DOHH2 (cell line): Measurements from ENCODE around the gene IL27RA.
A peak's percentile ranks its signal among the peaks of the same experiment; 100 is the strongest.

Experiments
- H3F3A ChIP-seq: fragments of 200-600 bp; sonication (generic), shearing (Covaris generic); 2 replicates; pipeline ENCODE4 v1.6.0; 2016; ENCODE audit warnings: antibody characterized with exemption, mild to moderate bottlenecking; ENCODE audit not compliant: control insufficient read depth, insufficient read depth
- H3K27ac ChIP-seq: fragments of 200-600 bp; sonication (generic); 2 replicates; pipeline ENCODE4 v1.5.1; 2014; ENCODE audit warnings: low read depth, mild to moderate bottlenecking, low read length, moderate library complexity
- H3K27me3 ChIP-seq: fragments of 200-600 bp; sonication (generic); 2 replicates; pipeline ENCODE4 v1.6.1; 2014; ENCODE audit warnings: mild to moderate bottlenecking, low read length, mixed read lengths; ENCODE audit not compliant: control insufficient read depth
- H3K36me3 ChIP-seq: fragments of 200-600 bp; sonication (generic); 2 replicates; pipeline ENCODE4 v1.6.1; 2014; ENCODE audit warnings: mild to moderate bottlenecking, low read length, moderate library complexity, mixed read lengths; ENCODE audit not compliant: control insufficient read depth
- H3K4me1 ChIP-seq: fragments of 200-600 bp; sonication (generic); 2 replicates; pipeline ENCODE4 v1.6.1; 2014; ENCODE audit warnings: mild to moderate bottlenecking, low read length, mixed read lengths; ENCODE audit not compliant: control insufficient read depth
- H3K4me2 ChIP-seq: fragments of 200-600 bp; sonication (generic); 2 replicates; pipeline ENCODE4 v1.6.0; 2014; ENCODE audit warnings: mild to moderate bottlenecking, low read length, moderate library complexity
- H3K4me3 ChIP-seq: fragments of 200-600 bp; sonication (generic); 2 replicates; pipeline ENCODE4 v1.5.1; 2014; ENCODE audit warnings: mild to moderate bottlenecking, low read length, mixed read lengths
- H3K79me2 ChIP-seq: fragments of 200-600 bp; sonication (generic); 2 replicates; pipeline ENCODE4 v1.6.1; 2014; ENCODE audit warnings: mild to moderate bottlenecking, low read length, mixed read lengths; ENCODE audit not compliant: control insufficient read depth
- H3K9me2 ChIP-seq: fragments of 200-600 bp; sonication (generic); replicated peaks from 2 replicates; pipeline ENCODE4 v1.6.1; 2014; ENCODE audit warnings: mild to moderate bottlenecking, low read length, mixed read lengths; ENCODE audit not compliant: control insufficient read depth
- H3K9me3 ChIP-seq: fragments of 200-600 bp; sonication (generic); 2 replicates; pipeline ENCODE4 v1.6.1; 2014; ENCODE audit warnings: antibody characterized with exemption, low read length, mixed read lengths; ENCODE audit not compliant: control insufficient read depth, insufficient read depth
- H4K20me1 ChIP-seq: fragments of 200-600 bp; sonication (generic); 2 replicates; pipeline ENCODE4 v1.6.0; 2014; ENCODE audit warnings: low read depth, mild to moderate bottlenecking, antibody characterized with exemption, low read length, moderate library complexity; ENCODE audit not compliant: control insufficient read depth, insufficient read depth
- CTCF ChIP-seq: fragments of 200-600 bp; sonication (generic); IDR thresholded peaks from one replicate; pipeline ENCODE4 v1.5.1; 2014; ENCODE audit warnings: antibody characterized with exemption, mild to moderate bottlenecking, low read depth, low read length; ENCODE audit not compliant: poor library complexity, severe bottlenecking
- EZH2phosphoT487 ChIP-seq: fragments of 200-600 bp; sonication (generic); IDR thresholded peaks from 2 replicates; pipeline ENCODE4 v1.6.1; 2017; ENCODE audit warnings: borderline replicate concordance, mild to moderate bottlenecking, antibody characterized with exemption, low read length, moderate library complexity, mixed read lengths

The IL27RA gene

GRCh38 chr19:13983213-13983889 is 48.2 kb upstream of the IL27RA start:
- peaks cover 6% of the 10 kb centered on the region; the same call in 1 of the 2 replicates for H3K79me2 ChIP-seq
- H3K4me2 ChIP-seq, result peak overlapping the region; percentile 58
- no peaks in the 10 kb centered on the region for H4K20me1 ChIP-seq
- peaks cover 21% of the 10 kb centered on the region for H3F3A ChIP-seq
- peaks cover 20% of the 10 kb centered on the region for H3K36me3 ChIP-seq
- H3K4me3 ChIP-seq, result peak overlapping the region; percentile 22
- H3K27ac ChIP-seq, result peak overlapping the region; percentile 39
- no peaks in the 10 kb centered on the region for H3K27me3 ChIP-seq
- peaks cover 69% of the 10 kb centered on the region for H3K4me1 ChIP-seq
- H3K9me2 ChIP-seq, result no peaks in the 10 kb centered on the region
- no peak for TF ChIP-seq EZH2phosphoT487
- no peak for TF ChIP-seq CTCF
- H3K9me3 ChIP-seq, result no peaks in the 10 kb centered on the region

GRCh38 chr19:13984186-13984585 is 47.4 kb upstream of the IL27RA start:
- peaks cover 21% of the 10 kb centered on the region for H3F3A ChIP-seq
- no peaks in the 10 kb centered on the region for H3K9me2 ChIP-seq
- peaks cover 7% of the 10 kb centered on the region; the same call in 1 of the 2 replicates for H3K79me2 ChIP-seq
- H3K4me2 ChIP-seq, result peak overlapping the region; percentile 85
- H4K20me1 ChIP-seq, result no peaks in the 10 kb centered on the region
- H3K27me3 ChIP-seq, result no peaks in the 10 kb centered on the region
- peak overlapping the region; percentile 85 for H3K27ac ChIP-seq
- no peak overlapping the region for H3K4me3 ChIP-seq
- no peaks in the 10 kb centered on the region for H3K9me3 ChIP-seq
- peaks cover 70% of the 10 kb centered on the region for H3K4me1 ChIP-seq
- peaks cover 20% of the 10 kb centered on the region for H3K36me3 ChIP-seq
- no peak for TF ChIP-seq EZH2phosphoT487
- no peak for TF ChIP-seq CTCF

DNA sequence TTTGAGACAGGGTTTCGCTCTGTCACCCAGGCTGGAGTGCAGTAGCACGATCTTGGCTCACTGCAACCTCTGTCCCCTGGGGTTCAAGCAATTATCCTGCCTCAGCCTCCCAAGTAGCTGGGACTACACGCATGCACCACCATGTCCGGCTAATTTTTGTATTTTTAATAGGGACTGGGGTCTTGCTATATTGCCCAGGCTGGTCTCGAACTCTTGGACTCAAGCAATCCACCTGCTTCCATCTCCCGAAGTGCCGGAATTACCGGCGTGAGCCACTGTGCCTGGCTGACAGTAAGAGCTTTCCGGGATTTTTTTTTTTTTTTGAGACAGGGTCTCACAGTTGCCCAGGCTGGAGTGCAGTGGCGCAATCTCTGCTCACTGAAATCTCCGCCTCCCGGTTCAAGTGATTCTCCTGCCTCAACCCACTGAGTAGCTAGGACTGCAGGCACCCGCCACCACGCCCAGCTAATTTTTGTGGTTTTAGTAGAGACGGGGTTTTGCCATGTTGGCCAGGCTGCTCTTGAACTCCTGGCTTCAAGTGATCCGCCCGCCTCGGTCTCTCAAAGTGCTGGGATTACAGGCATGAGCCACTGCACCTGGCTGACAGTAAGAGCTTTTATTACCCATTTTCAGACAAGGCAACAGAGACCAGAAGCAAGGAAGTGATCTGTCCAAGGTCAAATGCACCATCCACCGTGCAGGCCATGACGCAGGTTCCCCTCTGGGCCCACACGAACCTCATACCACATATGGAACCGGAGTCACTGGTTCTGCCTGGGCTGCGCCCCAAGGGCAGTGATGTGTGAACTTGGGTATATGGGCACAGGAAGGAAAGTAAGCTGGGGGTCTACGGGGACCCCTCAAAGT is 46.5 kb upstream of the IL27RA start:
- Histone ChIP-seq H3K4me2 (peak overlapping the region; percentile 85), H3K27ac (peak overlapping the region; percentile 85), H3K4me1 (peaks cover 73% of the 10 kb centered on the region)

More for the DNA sequence above, 46.5 kb upstream of the IL27RA start:
- peaks cover 23% of the 10 kb centered on the region for H3F3A ChIP-seq
- peak overlapping the region; percentile 68 for H3K4me3 ChIP-seq
- H3K9me2 ChIP-seq, result no peaks in the 10 kb centered on the region
- no peaks in the 10 kb centered on the region for H3K9me3 ChIP-seq
- no peak for TF ChIP-seq EZH2phosphoT487
- TF ChIP-seq CTCF, result no peak
- H3K27me3 ChIP-seq, result no peaks in the 10 kb centered on the region
- no peaks in the 10 kb centered on the region for H4K20me1 ChIP-seq
- peaks cover 20% of the 10 kb centered on the region for H3K36me3 ChIP-seq
- peaks cover 7% of the 10 kb centered on the region; the same call in 1 of the 2 replicates for H3K79me2 ChIP-seq
